Activated B cell treated with CpG ODN at 0.5 μM for 24 hours (primary cell): ENCODE results near the gene GPR157. TPM values are rescaled to one million over a fixed set of nuclear protein-coding genes. Genes with fewer than 3 reads are reported as not detected.

Experiments
- ATAC-seq: fragments of 200-7000 bp; cut with Tn5 transposase; one replicate; pipeline ENCODE4 v1.10.0; 2021; ENCODE audit warnings: low read depth, mild to moderate bottlenecking, moderate library complexity
- CTCF ChIA-PET: fragments of 350-600 bp; sonication (Branson Sonifier 250); formaldehyde crosslinking; loops from one replicate; lab custom pipeline; 2021; ENCODE audit warnings: antibody characterized with exemption; lab: Charles Lee
- POLR2A ChIA-PET: fragments of 350-600 bp; sonication (Branson Sonifier 250); formaldehyde crosslinking; loops from one replicate; lab custom pipeline; 2021; ENCODE audit warnings: antibody characterized with exemption; lab: Charles Lee
- DNase-seq: peaks from one replicate; pipeline ENCODE4 v3.0.0; 2022
- H3K27ac Mint-ChIP-seq: one replicate; pipeline ENCODE4 v1.8.0; 2020; ENCODE audit warnings: mixed read lengths
- H3K27me3 Mint-ChIP-seq: one replicate; pipeline ENCODE4 v1.8.0; 2021; ENCODE audit warnings: mixed read lengths
- H3K36me3 Mint-ChIP-seq: one replicate; pipeline ENCODE4 v1.8.0; 2021; ENCODE audit warnings: low read depth, mixed read lengths
- H3K4me1 Mint-ChIP-seq: one replicate; pipeline ENCODE4 v1.8.0; 2021; ENCODE audit warnings: mixed read lengths
- H3K4me3 Mint-ChIP-seq: one replicate; pipeline ENCODE4 v1.8.0; 2020; ENCODE audit warnings: mild to moderate bottlenecking, mixed read lengths
- H3K9me3 Mint-ChIP-seq: one replicate; pipeline ENCODE4 v1.8.0; 2020; ENCODE audit warnings: mixed read lengths
- CTCF ChIP-seq: fragments of 200-600 bp; IDR thresholded peaks from one replicate; pipeline ENCODE4 v1.8.0; 2022; ENCODE audit warnings: antibody characterized with exemption, mild to moderate bottlenecking
- intact Hi-C: fragments of 100-400 bp; cut with micrococcal nuclease; formaldehyde crosslinking; loops from one replicate; pipeline ENCODE4 v1.15.1; 2024
- total RNA-seq: library from RNA; stranded (reverse); gene quantifications from 2 replicates; pipeline ENCODE4 v1.2.3, GENCODE V29; 2022

GPR157 gene
- total RNA-seq, 1 donor from 2014 or later, result 7.0 TPM

DNA sequence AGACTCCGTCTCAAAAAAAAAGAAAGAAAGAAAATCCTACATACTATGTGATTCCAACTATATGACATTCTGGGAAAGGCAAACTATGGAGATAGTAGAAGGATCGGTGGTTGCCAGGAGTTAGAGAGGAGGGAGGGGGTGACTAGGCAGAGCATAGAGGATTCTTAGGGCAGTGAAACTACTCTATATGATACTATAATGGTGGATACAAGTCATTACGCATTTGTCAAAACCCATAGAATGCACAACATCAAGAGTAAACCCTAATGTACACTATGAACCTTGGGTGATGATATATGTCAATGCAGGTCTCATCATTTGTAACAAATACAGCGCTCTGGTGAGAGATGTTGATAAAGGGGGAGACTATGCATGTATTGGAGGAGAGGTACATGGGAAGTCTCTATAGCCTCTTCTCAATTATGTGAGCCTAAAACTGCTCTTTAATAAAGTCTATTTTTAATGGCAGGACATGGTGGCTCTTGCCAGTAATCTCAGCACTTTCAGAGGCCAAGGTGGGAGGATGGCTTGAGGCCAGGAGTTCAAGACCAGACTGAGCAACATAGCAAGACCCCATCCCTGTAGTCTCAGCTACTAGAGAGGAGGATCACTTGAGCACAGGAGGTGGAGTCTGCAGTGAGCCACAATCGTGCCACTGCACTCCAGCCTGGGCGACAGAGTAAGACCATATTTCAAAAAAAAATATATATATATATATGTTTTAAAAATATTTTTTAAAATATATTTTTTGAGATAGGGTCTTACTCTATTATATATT lies 76.4 kb downstream of the GPR157 start:
- H3K4me1 Mint-ChIP-seq, result no peaks in the 10 kb centered on the region
- intact Hi-C loops, result no loop called here
- no peak for TF ChIP-seq CTCF
- no peak for DNase-seq
- H3K27ac Mint-ChIP-seq, result no peak overlapping the region
- POLR2A ChIA-PET, result interaction anchor here (0.7 kb wide), 1 partner anchor 47 kb away, joined by 3 read pairs; no protein-coding TSS in a partner anchor
- H3K4me3 Mint-ChIP-seq, result no peak overlapping the region
- no peak for ATAC-seq
- no peaks in the 10 kb centered on the region for H3K9me3 Mint-ChIP-seq
- H3K27me3 Mint-ChIP-seq, result no peaks in the 10 kb centered on the region
- peaks cover 23% of the 10 kb centered on the region for H3K36me3 Mint-ChIP-seq
- CTCF ChIA-PET, result no interaction called here

GRCh38 chr1:9051379-9051778 lies 77.5 kb downstream of the GPR157 start:
- Mint-ChIP-seq H3K9me3 (no peaks in the 10 kb centered on the region), H3K4me3 (no peak overlapping the region), H3K27me3 (no peaks in the 10 kb centered on the region), H3K4me1 (no peaks in the 10 kb centered on the region), H3K36me3 (peaks cover 14% of the 10 kb centered on the region), H3K27ac (no peak overlapping the region)
- CTCF ChIA-PET, result no interaction called here
- POLR2A ChIA-PET, result interaction anchor here (0.7 kb wide), 2 partner anchors 48 to 627 kb away, joined by 3 read pairs; no protein-coding TSS in a partner anchor
- no peak for DNase-seq
- no peak for TF ChIP-seq CTCF
- ATAC-seq, result no peak
- intact Hi-C loops, result no loop called here

DNA sequence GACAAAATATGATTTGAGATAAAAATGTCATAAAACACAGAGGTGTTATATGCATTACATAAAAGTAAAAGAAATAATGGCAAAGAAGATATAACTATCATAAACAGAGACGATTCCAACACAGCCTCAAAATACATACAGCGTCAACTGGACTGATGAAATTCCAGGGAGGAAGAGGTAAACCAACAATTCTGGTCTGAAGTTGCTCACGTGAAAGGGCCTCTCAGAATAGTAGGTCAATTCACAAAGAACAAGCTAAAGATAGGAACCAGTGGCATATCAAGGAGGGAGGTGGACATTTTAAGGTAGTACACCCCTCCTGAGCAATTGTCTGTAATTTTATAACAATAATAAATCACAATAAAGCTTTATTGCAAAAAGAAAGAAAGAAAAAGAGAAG lies 78.1 kb downstream of the GPR157 start:
- Mint-ChIP-seq H3K27ac (peak overlapping the region; percentile 10), H3K4me1 (no peaks in the 10 kb centered on the region), H3K9me3 (no peaks in the 10 kb centered on the region), H3K27me3 (no peaks in the 10 kb centered on the region), H3K4me3 (no peak overlapping the region), H3K36me3 (peaks cover 10% of the 10 kb centered on the region)
- DNase-seq, result no peak
- ATAC-seq, result no peak
- no peak for TF ChIP-seq CTCF
- ChIA-PET CTCF (no interaction called here), POLR2A (interaction anchor here (0.7 kb wide), 1 partner anchor 627 kb away, joined by 3 read pairs; no protein-coding TSS in a partner anchor)
- intact Hi-C loops, result no loop called here

Other genes starting within 250 kb of the GPR157 start
- gene CA6, start 183.2 kb downstream of the GPR157 start, total RNA-seq, result not detected in 2 replicates
- not detected in 2 replicates for gene SLC2A7, start 102.7 kb downstream of the GPR157 start, total RNA-seq
- 3.6 and 4.5 TPM in 2 replicates for gene SLC2A5, start 59.5 kb downstream of the GPR157 start, total RNA-seq
- 20.3 and 21.9 TPM in 2 replicates for gene H6PD, start 105.7 kb upstream of the GPR157 start, total RNA-seq
- 5.8 and 6.1 TPM in 2 replicates for gene SPSB1, start 163.8 kb upstream of the GPR157 start, total RNA-seq